ENCODE data around the gene OR4X1. TPM values are rescaled to one million over a fixed set of nuclear protein-coding genes. Genes with fewer than 3 reads are reported as not detected.

Gene OR4X1
- total RNA-seq, result not detected in 2 replicates

DNA sequence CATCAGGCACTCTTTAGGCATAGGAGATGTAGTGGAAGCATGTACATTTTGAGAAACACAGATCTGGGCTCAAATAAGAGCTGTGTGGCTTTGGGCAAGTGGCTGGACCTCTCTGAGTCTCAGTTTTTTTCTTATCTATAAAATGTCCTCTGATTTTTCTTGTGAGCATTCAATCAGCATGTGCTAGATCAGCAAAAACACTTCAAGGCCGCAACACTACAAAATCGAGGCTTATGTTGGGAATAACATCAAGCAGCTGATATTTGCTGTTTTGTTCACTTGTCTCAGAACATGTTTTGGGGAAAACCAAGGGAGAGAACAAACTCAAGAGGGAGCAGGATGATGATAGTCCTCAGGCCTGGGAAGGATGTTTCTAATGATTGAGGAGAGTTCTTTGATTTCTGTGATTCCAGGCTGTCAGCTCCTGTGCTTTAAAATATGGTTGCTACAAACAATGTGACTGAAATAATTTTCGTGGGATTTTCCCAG is at the start of gene OR4X1:
TSS of gene OR4X1 (plus strand) at position 439 of the 489 bp plus-strand sequence. CDS start at position 439, 0 bp downstream.

GRCh38 chr11:48216510-48216909 is 47.2 kb upstream of the OR4X1 start, which contains the start of gene OR4B1:
Gene OR4B1 (plus strand): TSS chr11:48216810. CDS start chr11:48216810, 0 bp downstream.

GRCh38 chr11:48244804-48245203 is 18.9 kb upstream of the OR4X1 start, which contains the start of gene OR4X2:
Gene OR4X2 (plus strand): TSS chr11:48245104. CDS start chr11:48245104, 0 bp downstream.

DNA sequence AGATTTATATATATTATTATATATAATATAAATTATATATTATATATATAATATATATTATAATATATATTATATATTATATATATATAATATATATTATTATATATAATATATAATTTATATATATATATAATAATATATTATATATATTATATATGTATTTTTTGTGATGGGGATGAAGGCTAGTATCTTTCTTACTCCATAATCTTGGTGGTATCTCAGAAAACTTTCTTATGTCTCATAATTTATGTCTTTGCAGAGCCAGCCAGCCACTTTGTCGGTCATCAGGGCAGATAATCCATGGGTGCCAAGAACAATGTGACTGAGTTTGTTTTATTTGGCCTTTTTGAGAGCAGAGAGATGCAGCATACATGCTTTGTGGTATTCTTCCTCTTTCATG is 42.3 kb downstream of the OR4X1 start, which contains the start of gene OR4S1:
TSS of gene OR4S1 (plus strand) at position 301 of the 400 bp plus-strand sequence. CDS start at position 301, 0 bp downstream.

Other genes starting within 250 kb of the OR4X1 start
- gene OR4B1, start 47.1 kb upstream of the OR4X1 start, total RNA-seq, result not detected in 2 replicates
- gene OR4X2, start 18.8 kb upstream of the OR4X1 start, total RNA-seq, result not detected in 2 replicates
- gene OR4S1, start 42.4 kb downstream of the OR4X1 start, total RNA-seq, result not detected in 2 replicates
- gene OR4C3, start 61.1 kb downstream of the OR4X1 start, total RNA-seq, result not detected in 2 replicates
- gene OR4C5, start 102.6 kb downstream of the OR4X1 start, total RNA-seq, result not detected in 2 replicates
- gene OR4A47, start 224.9 kb downstream of the OR4X1 start, total RNA-seq, result not detected in 2 replicates